SK-N-SH treated with all-trans-retinoic acid at 6 μM for 48 hours (cell line): ENCODE measurements around the gene EHD2.

Source experiments
- RARB ChIP-seq: fragments of 250-450 bp; sonication (Bioruptor Pico); IDR thresholded peaks from 2 replicates; pipeline ENCODE4 v1.8.0; 2021; ENCODE audit warnings: mild to moderate bottlenecking, moderate library complexity
- ZFP3 ChIP-seq: fragments of 250-450 bp; sonication (Bioruptor Pico); IDR thresholded peaks from 2 replicates; pipeline ENCODE4 v1.5.0; 2020; ENCODE audit warnings: mild to moderate bottlenecking, moderate library complexity
- TF ChIP-seq, protein P1 (sequence below): fragments of 250-450 bp; sonication (Bioruptor Pico); IDR thresholded peaks from 2 replicates; pipeline ENCODE4 v1.5.0; 2020; ENCODE audit warnings: mild to moderate bottlenecking, moderate library complexity

DNA sequence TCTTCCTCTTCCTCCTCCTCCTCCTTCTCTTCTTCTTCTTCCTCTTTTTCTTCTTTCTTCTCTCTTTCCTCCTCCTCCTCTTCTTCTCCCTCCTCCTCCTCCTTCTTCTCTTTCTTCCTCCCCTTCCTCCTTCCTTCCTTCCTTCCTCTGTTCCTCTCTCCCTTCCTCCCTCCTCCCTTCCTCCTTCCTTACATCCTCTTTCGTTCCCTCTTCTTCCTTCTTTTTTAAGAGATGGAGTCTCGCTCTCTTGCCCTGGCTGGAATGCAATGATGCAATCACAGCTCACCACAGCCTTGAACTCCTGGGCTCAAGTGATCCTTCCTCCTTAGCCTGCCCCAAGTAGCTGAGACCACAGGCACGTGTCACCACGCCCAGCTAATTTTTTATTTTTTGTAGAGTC is 13.2 kb downstream of the EHD2 start:
- TF ChIP-seq ZFP3 (CRISPR knock-in tag) (no peak), RARB (CRISPR knock-in tag) (no peak)
- TF ChIP-seq, protein P1, sequence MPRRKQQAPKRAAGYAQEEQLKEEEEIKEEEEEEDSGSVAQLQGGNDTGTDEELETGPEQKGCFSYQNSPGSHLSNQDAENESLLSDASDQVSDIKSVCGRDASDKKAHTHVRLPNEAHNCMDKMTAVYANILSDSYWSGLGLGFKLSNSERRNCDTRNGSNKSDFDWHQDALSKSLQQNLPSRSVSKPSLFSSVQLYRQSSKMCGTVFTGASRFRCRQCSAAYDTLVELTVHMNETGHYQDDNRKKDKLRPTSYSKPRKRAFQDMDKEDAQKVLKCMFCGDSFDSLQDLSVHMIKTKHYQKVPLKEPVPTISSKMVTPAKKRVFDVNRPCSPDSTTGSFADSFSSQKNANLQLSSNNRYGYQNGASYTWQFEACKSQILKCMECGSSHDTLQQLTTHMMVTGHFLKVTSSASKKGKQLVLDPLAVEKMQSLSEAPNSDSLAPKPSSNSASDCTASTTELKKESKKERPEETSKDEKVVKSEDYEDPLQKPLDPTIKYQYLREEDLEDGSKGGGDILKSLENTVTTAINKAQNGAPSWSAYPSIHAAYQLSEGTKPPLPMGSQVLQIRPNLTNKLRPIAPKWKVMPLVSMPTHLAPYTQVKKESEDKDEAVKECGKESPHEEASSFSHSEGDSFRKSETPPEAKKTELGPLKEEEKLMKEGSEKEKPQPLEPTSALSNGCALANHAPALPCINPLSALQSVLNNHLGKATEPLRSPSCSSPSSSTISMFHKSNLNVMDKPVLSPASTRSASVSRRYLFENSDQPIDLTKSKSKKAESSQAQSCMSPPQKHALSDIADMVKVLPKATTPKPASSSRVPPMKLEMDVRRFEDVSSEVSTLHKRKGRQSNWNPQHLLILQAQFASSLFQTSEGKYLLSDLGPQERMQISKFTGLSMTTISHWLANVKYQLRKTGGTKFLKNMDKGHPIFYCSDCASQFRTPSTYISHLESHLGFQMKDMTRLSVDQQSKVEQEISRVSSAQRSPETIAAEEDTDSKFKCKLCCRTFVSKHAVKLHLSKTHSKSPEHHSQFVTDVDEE: no peak
